Activated T-helper 2 cell treated with anti-CD3 and anti-CD28 coated beads, Interferon-gamma antibody, Interleukin-2, Interleukin-4, amounts not matched to agents 10 μg/mL and 5 μg/mL and 100 μg/mL, durations not matched to agents 14 hours and 24 hours and 36 hours (primary cell): Measurements from ENCODE around the gene ZNF133. TPM values are rescaled to one million over a fixed set of nuclear protein-coding genes. Genes with fewer than 3 reads are reported as not detected.
"Not testable (repeated sequence)": the region's sequence is repeated elsewhere in the genome, so short reads cannot be mapped to it uniquely, and the experiment has no call there.

Source experiments
- DNase-seq: peaks from one replicate; pipeline ENCODE4 v3.0.0; 2021; ENCODE audit warnings: low spot score
- H3K27ac Mint-ChIP-seq: one replicate; pipeline ENCODE4 v1.8.0; 2021; ENCODE audit warnings: mixed read lengths
- H3K27me3 Mint-ChIP-seq: one replicate; pipeline ENCODE4 v1.8.0; 2021; ENCODE audit warnings: low read depth, mixed read lengths
- H3K36me3 Mint-ChIP-seq: one replicate; pipeline ENCODE4 v1.8.0; 2021; ENCODE audit warnings: low read depth, mixed read lengths
- H3K4me1 Mint-ChIP-seq: one replicate; pipeline ENCODE4 v1.8.0; 2021; ENCODE audit warnings: low read depth, mixed read lengths
- H3K4me3 Mint-ChIP-seq: one replicate; pipeline ENCODE4 v1.8.0; 2021; ENCODE audit warnings: low read depth, mild to moderate bottlenecking, moderate library complexity, mixed read lengths
- H3K9me3 Mint-ChIP-seq: one replicate; pipeline ENCODE4 v1.8.0; 2021; ENCODE audit warnings: mixed read lengths
- intact Hi-C: fragments of 100-400 bp; cut with micrococcal nuclease; formaldehyde crosslinking; loops from one replicate; pipeline ENCODE4 v1.15.1; 2023
- total RNA-seq: library from RNA; stranded (reverse); gene quantifications from 2 replicates; pipeline ENCODE4 v1.2.3, GENCODE V29; 2022

The ZNF133 gene
- total RNA-seq: 8.7 and 10.0 TPM in 2 replicates

DNA sequence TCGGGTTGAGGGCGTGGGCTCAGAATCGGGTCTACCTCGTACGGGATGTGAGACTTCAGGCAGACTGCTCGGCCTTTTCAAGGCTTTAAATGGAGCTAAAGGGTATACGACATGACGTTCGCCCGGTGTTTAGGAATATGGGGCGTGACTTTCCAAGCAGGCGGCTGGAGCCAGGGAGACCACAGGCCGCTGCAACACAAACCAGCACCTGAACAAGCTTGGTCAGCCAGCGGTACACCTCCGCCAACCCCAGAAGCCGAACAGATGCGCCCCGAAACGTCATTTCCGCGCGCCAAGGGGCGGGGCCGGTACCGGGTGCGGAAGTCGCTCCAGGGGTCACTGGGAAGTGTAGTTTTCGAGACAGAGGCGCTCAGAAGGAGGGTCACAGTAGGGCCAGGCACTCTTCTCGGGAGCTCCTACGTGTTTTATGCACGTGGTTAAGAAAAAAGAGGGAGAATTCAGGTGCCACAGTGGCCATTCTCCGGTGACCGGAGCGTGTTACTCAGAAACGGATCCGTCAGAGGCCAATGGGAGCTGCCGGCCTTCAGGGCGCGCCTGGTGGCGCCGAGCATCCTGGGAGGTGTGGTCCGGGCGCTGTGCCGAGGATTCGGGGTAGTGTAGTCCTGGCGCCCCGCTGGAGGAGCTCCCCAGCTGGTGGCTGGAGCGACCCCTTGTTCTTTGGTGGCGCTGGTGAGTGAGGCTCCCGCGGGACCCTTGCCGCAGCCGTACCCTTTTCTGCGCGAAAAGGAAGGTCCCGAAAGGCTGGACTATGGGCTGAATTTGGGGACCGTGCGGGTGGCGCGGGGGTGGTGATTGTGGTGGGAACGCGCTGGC, at the start of gene ZNF133:
Gene ZNF133 (plus strand): TSS at position 613 of the 834 bp plus-strand sequence. CDS start 17,160 bp downstream, outside the sequence.
- H3K9me3 Mint-ChIP-seq: peaks cover 25% of the 10 kb centered on the region
- peak within 1 kb of the TSS; percentile 97 for H3K4me3 Mint-ChIP-seq
- intact Hi-C loops: loop anchor here (1.0 to 10.0 kb wide), 8 partner anchors 151 to 1716 kb away; partner anchors contain the start of genes DTD1, DZANK1, KAT14 and KIF16B
- peaks cover 26% of the 10 kb centered on the region for H3K36me3 Mint-ChIP-seq
- H3K4me1 Mint-ChIP-seq: peaks cover 18% of the 10 kb centered on the region
- peak; percentile 94 for DNase-seq
- H3K27me3 Mint-ChIP-seq: peaks cover 8% of the 10 kb centered on the region
- peak within 1 kb of the TSS; percentile 97 for H3K27ac Mint-ChIP-seq

DNA sequence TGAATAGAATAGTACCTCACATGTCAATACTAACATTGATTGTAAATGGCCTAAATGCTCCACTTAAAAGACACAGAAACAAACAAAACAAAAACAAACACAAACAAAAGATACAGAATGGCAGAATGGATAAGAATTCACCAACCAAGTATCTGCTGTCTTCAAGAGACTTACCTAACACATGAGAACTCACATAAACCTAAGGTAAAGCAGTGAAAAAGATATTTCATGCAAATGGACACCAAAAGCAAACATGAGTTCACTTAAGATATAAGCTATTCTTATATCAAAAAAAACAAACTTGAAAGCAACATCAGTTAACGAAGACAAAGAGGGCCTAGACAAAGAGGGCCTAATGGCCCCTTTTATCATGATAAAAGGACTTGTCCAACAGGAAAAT, 47.3 kb upstream of the ZNF133 start:
- Mint-ChIP-seq H3K27me3 (peaks cover 14% of the 10 kb centered on the region), H3K4me3 (no peak overlapping the region), H3K36me3 (no peaks in the 10 kb centered on the region), H3K27ac (no peak overlapping the region), H3K4me1 (no peaks in the 10 kb centered on the region), H3K9me3 (peaks cover 4% of the 10 kb centered on the region)
- no peak for DNase-seq
- intact Hi-C loops: no loop called here

DNA sequence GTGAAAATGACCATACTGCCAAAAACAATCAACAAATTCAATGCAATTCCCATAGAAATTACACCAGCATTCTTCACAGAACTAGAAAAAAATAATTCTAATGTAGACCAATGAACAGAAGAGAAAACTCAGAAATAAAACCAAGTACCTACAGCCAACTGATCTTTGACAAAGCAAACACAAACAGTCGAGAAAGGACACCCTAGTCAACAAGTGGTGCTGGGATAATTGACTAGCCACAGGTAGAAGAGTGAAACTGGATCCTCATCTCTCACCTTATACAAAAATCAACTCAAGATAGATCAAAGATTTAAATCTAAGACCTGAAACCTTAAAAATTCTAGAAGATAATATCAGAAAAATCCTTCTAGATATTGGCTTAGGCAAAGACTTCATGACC, 44.5 kb upstream of the ZNF133 start:
- H3K4me1 Mint-ChIP-seq: no peaks in the 10 kb centered on the region
- no peak for DNase-seq
- H3K9me3 Mint-ChIP-seq: peaks cover 4% of the 10 kb centered on the region
- H3K27me3 Mint-ChIP-seq: peaks cover 14% of the 10 kb centered on the region
- H3K27ac Mint-ChIP-seq: no peak overlapping the region
- H3K36me3 Mint-ChIP-seq: no peaks in the 10 kb centered on the region
- intact Hi-C loops: no loop called here
- no peak overlapping the region for H3K4me3 Mint-ChIP-seq

DNA sequence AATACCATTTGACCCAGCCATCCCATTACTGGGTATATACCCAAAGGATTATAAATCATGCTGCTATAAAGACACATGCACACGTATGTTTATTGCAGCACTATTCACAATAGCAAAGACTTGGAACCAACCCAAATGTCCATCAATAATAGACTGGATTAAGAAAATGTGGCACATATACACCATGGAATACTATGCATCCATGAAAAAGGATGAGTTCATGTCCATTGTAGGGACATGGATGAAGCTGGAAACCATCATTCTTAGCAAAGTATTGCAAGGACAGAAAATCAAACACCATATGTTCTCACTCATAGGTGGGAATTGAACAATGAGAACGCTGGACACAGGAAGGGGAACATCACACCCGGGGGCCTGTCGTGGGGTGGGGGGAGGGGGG, 39.8 kb upstream of the ZNF133 start:
- DNase-seq, intact Hi-C loops, H3K27ac Mint-ChIP-seq, H3K9me3 Mint-ChIP-seq, H3K27me3 Mint-ChIP-seq, H3K4me1 Mint-ChIP-seq, H3K36me3 Mint-ChIP-seq, H3K4me3 Mint-ChIP-seq: not testable (repeated sequence)

DNA sequence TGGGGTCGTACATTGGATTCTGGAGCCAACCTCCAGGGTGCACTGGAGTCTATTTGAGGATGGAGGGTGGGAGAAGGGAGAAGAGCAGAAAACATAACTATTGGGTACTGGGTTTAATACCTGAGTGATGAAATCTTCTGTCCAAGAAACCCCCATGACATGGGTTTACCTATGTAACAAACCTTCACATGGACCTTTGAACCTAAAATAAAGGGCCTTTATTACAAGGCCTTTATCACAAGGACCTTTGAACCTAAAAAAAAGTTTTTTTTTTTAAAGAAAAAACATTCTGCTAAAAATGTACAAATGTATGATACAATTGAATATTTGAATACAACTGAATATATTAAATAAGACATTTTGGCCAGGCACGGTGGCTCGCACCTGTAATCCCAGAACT, 38.1 kb upstream of the ZNF133 start:
- H3K4me1 Mint-ChIP-seq: no peaks in the 10 kb centered on the region
- H3K27ac Mint-ChIP-seq: no peak overlapping the region
- no peaks in the 10 kb centered on the region for H3K9me3 Mint-ChIP-seq
- intact Hi-C loops: no loop called here
- no peaks in the 10 kb centered on the region for H3K36me3 Mint-ChIP-seq
- DNase-seq: no peak
- H3K27me3 Mint-ChIP-seq: no peaks in the 10 kb centered on the region
- H3K4me3 Mint-ChIP-seq: no peak overlapping the region

DNA sequence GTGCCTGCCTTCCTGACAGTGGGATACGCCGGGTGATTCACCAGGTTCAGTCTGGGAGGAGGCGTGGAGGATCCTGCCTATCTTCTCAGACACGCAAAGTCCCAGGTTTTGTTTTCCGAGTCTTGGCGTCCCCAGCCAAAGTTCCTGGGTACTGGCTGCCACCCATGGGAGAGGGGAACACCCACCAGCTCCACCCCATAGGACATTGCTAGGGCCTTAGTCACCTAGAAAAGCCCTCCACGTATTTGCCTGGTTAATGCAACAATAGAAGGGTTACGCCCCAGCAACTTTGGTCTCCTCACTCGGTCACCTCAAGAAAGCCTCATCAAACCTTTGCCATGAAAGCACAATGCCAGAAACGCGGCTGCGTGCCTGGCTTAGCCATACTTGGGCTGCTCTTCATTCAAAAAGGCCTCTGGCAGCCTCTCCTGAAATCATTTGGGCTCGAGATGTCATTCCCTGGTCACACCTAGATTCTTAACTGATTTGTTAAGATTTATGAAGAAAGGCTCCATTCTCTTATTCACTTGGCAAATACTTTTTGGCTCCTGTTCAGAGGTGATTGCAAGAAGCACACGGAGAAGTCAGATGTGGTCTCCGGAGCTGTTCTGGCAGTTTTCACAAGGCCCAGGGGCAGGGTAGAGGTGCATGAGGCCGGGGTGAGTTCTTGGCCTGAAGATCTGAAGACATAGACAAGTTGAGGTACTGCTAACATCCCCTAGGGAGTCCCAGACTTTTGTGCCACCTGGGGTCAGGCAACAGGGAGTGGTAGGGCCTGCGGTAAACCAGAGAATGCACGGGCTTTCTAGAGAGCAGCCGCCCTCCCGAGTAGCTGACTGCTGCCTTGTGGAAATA, 35.5 kb upstream of the ZNF133 start:
- Mint-ChIP-seq H3K4me3 (no peak overlapping the region), H3K27me3 (no peaks in the 10 kb centered on the region), H3K4me1 (no peaks in the 10 kb centered on the region), H3K36me3 (no peaks in the 10 kb centered on the region), H3K9me3 (no peaks in the 10 kb centered on the region), H3K27ac (no peak overlapping the region)
- intact Hi-C loops: no loop called here
- DNase-seq: no peak

DNA sequence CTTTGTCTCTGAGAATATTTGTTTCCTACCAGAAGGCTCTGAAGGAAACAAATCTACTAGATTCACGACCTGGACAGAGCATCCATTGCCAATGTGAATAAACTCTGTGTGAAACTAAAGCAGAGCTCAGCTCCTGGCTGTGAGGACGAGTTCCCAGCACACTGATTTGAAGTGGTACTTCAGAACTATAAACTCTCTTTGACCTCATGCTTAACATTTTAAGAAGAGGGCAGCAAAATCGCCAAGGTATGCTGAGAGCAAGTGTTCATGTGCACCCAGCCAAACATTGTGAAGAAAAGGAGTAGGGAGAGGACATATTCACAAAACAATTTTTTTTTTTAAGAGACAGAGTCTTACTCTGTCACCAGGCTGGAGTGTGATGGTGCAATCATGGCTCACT, 33.7 kb upstream of the ZNF133 start:
- no peak for DNase-seq
- Mint-ChIP-seq H3K4me3 (no peak overlapping the region), H3K36me3 (no peaks in the 10 kb centered on the region), H3K9me3 (no peaks in the 10 kb centered on the region), H3K27me3 (no peaks in the 10 kb centered on the region), H3K4me1 (no peaks in the 10 kb centered on the region), H3K27ac (no peak overlapping the region)
- intact Hi-C loops: no loop called here

DNA sequence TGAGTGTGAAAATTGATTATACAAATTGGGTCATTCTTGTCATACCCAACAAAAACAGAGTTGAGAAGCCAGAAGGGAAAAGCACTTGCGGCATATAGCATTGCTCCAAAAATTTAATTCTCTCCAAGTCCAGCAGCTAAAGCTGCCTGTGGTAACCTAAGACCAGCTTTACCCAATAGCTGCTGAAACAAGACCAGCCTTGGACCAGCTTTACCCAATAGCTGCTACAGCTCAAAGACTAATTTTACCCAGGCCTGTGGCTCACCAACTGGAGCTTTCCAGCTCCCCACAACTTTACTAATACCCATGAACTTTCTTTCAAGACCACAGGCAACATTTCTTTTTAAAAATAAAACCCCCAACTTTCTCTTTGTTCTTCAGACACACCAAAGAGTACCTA, 32.8 kb upstream of the ZNF133 start:
- Mint-ChIP-seq H3K4me1 (no peaks in the 10 kb centered on the region), H3K27me3 (peaks cover 2% of the 10 kb centered on the region), H3K27ac (no peak overlapping the region), H3K9me3 (no peaks in the 10 kb centered on the region), H3K4me3 (no peak overlapping the region), H3K36me3 (no peaks in the 10 kb centered on the region)
- intact Hi-C loops: no loop called here
- DNase-seq: no peak

DNA sequence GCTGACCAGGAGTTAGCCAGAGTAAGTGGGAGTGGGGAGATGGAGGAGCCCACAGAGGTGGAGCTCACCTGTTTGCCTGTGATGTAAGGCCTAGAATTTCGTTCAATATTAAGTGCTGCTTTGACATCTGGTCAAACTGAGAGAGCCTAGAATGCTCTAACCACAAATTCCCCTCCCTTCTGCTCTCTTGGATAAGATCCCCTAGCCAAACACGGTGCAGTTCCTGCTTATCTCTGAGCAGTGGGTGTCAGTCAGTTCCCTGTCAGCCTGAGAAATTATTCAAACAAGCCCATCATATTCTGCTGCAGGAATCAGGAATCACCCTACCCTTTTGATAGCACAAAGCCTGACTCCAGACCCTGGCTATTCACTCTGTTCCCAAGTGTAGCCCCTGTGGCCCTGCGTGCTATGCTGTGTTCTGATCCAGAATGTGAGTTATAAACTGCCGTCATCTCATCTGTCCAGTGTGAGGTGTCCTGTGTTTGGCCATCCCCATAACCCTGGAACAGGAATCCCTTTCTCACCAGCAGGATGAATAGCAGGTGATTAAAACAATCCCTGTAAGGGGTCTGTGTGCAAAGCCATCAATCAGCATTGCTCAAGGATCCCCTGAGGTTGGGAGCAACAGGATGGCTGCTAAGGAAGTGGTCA, 31.8 kb upstream of the ZNF133 start:
- intact Hi-C loops: no loop called here
- no peak overlapping the region for H3K4me3 Mint-ChIP-seq
- H3K27ac Mint-ChIP-seq: no peak overlapping the region
- no peaks in the 10 kb centered on the region for H3K9me3 Mint-ChIP-seq
- no peak for DNase-seq
- no peaks in the 10 kb centered on the region for H3K4me1 Mint-ChIP-seq
- peaks cover 2% of the 10 kb centered on the region for H3K27me3 Mint-ChIP-seq
- H3K36me3 Mint-ChIP-seq: no peaks in the 10 kb centered on the region

DNA sequence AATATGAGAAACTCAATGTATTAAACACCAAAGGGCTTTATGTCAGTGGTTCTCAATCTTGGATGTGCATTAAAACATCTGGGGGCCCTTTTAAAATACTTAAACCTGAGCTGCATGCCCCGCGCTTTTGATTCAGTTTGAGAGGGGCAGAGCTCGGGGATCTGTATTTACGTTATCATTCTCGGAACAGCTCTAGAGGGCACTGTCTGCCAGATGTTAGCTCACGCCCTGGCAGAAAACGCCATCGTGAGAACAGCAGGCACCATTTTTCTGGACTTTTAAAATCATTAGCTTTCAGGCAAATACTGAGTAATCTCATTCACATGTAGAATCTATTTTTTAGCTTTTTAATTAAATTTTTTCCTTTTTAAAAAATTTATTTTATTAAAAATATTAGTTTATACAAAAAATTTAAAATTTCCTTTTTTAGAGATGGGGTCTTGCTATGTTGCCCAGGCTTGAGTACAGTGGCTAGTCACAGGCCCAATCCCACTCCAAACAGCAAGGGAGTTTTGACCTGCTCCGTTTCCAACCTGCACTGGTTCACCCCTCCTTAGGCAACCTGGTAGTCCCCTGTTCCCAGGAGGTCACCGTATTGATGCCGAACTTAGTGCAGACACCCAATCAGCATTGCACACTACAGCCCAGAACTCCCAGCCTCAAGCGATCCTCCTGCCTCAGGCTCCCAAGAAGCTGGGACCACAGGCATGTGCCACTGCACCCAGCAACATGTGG, 30.0 kb upstream of the ZNF133 start:
- Mint-ChIP-seq H3K27ac (no peak overlapping the region), H3K4me1 (no peaks in the 10 kb centered on the region), H3K36me3 (no peaks in the 10 kb centered on the region), H3K27me3 (peaks cover 2% of the 10 kb centered on the region), H3K9me3 (no peaks in the 10 kb centered on the region), H3K4me3 (no peak overlapping the region)
- intact Hi-C loops: no loop called here
- DNase-seq: no peak

DNA sequence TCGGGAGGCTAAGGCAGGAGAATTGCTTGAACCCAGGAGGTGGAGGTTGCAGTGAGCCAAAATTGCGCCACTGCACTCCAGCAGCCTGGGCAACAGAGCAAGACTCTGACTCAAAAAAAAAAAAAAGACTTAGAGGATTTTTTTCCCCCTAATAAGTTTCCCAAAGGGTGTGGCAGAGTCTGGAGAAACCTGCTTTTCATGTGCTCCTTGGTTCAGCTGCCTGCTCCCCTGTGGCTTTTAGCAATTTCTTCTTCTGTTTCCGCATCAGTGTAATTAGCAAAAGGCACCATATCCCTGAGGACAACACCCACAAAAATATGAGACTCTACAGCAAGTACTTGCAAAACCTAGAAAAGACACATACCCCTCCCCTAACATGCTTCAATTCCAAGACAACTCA, 28.6 kb upstream of the ZNF133 start:
- Mint-ChIP-seq H3K4me3 (no peak overlapping the region), H3K36me3 (no peaks in the 10 kb centered on the region), H3K4me1 (no peaks in the 10 kb centered on the region), H3K9me3 (no peaks in the 10 kb centered on the region), H3K27me3 (peaks cover 4% of the 10 kb centered on the region), H3K27ac (no peak overlapping the region)
- DNase-seq: no peak
- intact Hi-C loops: no loop called here

DNA sequence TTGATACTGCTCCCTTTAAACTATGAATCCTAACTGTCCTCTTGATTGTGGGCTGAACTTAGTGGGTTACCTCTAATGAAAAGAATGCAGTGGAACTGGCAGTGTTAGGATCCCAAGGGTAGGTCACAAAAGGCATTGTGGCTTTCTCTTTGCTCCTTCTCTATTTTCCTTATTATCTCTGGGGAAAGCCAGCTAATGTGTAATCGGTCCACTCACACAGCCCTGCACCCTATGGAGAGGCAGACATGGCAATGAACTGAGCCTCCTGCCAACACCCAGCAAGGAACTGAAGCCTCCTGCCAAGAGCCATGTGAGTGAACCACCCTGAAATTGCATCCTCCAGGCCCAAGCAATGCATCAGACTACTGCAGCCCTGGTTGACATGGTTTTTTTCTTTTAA, 24.6 kb upstream of the ZNF133 start:
- Mint-ChIP-seq H3K9me3 (no peaks in the 10 kb centered on the region), H3K4me3 (no peak overlapping the region), H3K27me3 (peaks cover 8% of the 10 kb centered on the region), H3K4me1 (no peaks in the 10 kb centered on the region), H3K27ac (no peak overlapping the region), H3K36me3 (no peaks in the 10 kb centered on the region)
- intact Hi-C loops: no loop called here
- no peak for DNase-seq
